ENCODE data around the gene WIPF2. TPM values are rescaled to one million over a fixed set of nuclear protein-coding genes. Genes with fewer than 3 reads are reported as not detected.

The WIPF2 gene
- total and polyA plus RNA-seq, 2 experiments from 2014 or later, result 9.2 TPM

- TF ChIP-seq, protein P1, sequence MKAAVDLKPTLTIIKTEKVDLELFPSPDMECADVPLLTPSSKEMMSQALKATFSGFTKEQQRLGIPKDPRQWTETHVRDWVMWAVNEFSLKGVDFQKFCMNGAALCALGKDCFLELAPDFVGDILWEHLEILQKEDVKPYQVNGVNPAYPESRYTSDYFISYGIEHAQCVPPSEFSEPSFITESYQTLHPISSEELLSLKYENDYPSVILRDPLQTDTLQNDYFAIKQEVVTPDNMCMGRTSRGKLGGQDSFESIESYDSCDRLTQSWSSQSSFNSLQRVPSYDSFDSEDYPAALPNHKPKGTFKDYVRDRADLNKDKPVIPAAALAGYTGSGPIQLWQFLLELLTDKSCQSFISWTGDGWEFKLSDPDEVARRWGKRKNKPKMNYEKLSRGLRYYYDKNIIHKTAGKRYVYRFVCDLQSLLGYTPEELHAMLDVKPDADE (IDR thresholded peaks at IDR 0.05), result no peak
- TF ChIP-seq JUNB (IDR thresholded peaks at IDR 0.05; ENCODE audit: unreplicated experiment) (no peak), EZH2 (IDR thresholded peaks at IDR 0.05; ENCODE audit: low read depth, unreplicated experiment) (no peak), NANOG (IDR thresholded peaks at IDR 0.05; ENCODE audit: borderline replicate concordance) (no peak), POLR2AphosphoS5 (IDR thresholded peaks at IDR 0.05; ENCODE audit: low read depth) (no peak), CREB1 (CRISPR knock-in tag; IDR thresholded peaks at IDR 0.05; ENCODE audit: low read depth) (no peak), EZH2phosphoT487 (IDR thresholded peaks at IDR 0.05; ENCODE audit: unreplicated experiment) (no peak), ZNF114 (CRISPR knock-in tag; IDR thresholded peaks at IDR 0.05) (no peak), STAT1 (IDR thresholded peaks at IDR 0.05; ENCODE audit: unreplicated experiment) (no peak)
- TF ChIP-seq, protein P2, sequence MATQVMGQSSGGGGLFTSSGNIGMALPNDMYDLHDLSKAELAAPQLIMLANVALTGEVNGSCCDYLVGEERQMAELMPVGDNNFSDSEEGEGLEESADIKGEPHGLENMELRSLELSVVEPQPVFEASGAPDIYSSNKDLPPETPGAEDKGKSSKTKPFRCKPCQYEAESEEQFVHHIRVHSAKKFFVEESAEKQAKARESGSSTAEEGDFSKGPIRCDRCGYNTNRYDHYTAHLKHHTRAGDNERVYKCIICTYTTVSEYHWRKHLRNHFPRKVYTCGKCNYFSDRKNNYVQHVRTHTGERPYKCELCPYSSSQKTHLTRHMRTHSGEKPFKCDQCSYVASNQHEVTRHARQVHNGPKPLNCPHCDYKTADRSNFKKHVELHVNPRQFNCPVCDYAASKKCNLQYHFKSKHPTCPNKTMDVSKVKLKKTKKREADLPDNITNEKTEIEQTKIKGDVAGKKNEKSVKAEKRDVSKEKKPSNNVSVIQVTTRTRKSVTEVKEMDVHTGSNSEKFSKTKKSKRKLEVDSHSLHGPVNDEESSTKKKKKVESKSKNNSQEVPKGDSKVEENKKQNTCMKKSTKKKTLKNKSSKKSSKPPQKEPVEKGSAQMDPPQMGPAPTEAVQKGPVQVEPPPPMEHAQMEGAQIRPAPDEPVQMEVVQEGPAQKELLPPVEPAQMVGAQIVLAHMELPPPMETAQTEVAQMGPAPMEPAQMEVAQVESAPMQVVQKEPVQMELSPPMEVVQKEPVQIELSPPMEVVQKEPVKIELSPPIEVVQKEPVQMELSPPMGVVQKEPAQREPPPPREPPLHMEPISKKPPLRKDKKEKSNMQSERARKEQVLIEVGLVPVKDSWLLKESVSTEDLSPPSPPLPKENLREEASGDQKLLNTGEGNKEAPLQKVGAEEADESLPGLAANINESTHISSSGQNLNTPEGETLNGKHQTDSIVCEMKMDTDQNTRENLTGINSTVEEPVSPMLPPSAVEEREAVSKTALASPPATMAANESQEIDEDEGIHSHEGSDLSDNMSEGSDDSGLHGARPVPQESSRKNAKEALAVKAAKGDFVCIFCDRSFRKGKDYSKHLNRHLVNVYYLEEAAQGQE (IDR thresholded peaks at IDR 0.05; ENCODE audit: unreplicated experiment), result no peak
These were observed 109.3 kb downstream of the WIPF2 start (continued) for GRCh38 chr17:40328386-40328766.

- H2AFZ ChIP-seq, result no peak overlapping the region
- H3K9me3 Mint-ChIP-seq, result no peaks in the 10 kb centered on the region; the same call in 2 of the 3 replicates
- H4K20me1 ChIP-seq (replicated peaks; ENCODE audit: insufficient read depth), result peaks cover 21% of the 10 kb centered on the region
- no peaks in the 10 kb centered on the region for H3K36me3 ChIP-seq (ENCODE audit: insufficient read depth)
- no peak overlapping the region for H3K4me3 Mint-ChIP-seq
- no peak overlapping the region for H3K4me3 ChIP-seq
- H3K27ac ChIP-seq (ENCODE audit: low read depth), result no peak overlapping the region
- H3K79me2 ChIP-seq (replicated peaks; ENCODE audit: insufficient read depth), result peaks cover 15% of the 10 kb centered on the region
- no peaks in the 10 kb centered on the region; the same call in 1 of the 2 replicates for H3K4me1 ChIP-seq (ENCODE audit: insufficient read depth)
- ATAC-seq (no peak; the same call in 1 of the 3 replicates), DNase-seq (ENCODE audit: low spot score) (no peak)
- H3K36me3 Mint-ChIP-seq (ENCODE audit: low read depth), result peaks cover 12% of the 10 kb centered on the region
- no peaks in the 10 kb centered on the region for H3K27me3 ChIP-seq (ENCODE audit: insufficient read depth)
- H3K27me3 Mint-ChIP-seq (ENCODE audit: insufficient read depth, low read depth, poor library complexity), result peaks cover 6% of the 10 kb centered on the region
- no peak overlapping the region for H3K4me2 ChIP-seq
- H3K27ac Mint-ChIP-seq, result no peak overlapping the region
- no peaks in the 10 kb centered on the region for H3K9me2 ChIP-seq (ENCODE audit: insufficient read depth)
- H3K4me1 Mint-ChIP-seq, result peaks cover 39% of the 10 kb centered on the region
- no peaks in the 10 kb centered on the region for H3F3A ChIP-seq (replicated peaks; ENCODE audit: low read depth)
- TF ChIP-seq EZH2phosphoT487 (IDR thresholded peaks at IDR 0.05; ENCODE audit: unreplicated experiment), result no peak
- TF ChIP-seq ZNF462 (CRISPR knock-in tag; IDR thresholded peaks at IDR 0.05), result no peak
- no peak for TF ChIP-seq CREB1 (CRISPR knock-in tag; IDR thresholded peaks at IDR 0.05; ENCODE audit: low read depth)
- TF ChIP-seq ZNF331 (CRISPR knock-in tag; IDR thresholded peaks at IDR 0.05; ENCODE audit: low read depth), result no peak
- TF ChIP-seq, protein P1 (IDR thresholded peaks at IDR 0.05), result no peak
These were observed 111.0 kb downstream of the WIPF2 start for GRCh38 chr17:40329839-40330794.
